Heart left ventricle (tissue), 16 donors: Measurements from ENCODE around the gene ALOX12. TPM values are rescaled to one million over a fixed set of nuclear protein-coding genes. Genes with fewer than 3 reads are reported as not detected.

Experiments used
- ATAC-seq, 4 donors: fragments of 200-7000 bp; cut with Tn5 transposase; one replicate each; pipeline ENCODE4 v1.9.1; 2020 to 2022; ENCODE audit warnings: moderate library complexity in 4 of 4, mild to moderate bottlenecking in 3 of 4, moderate number of reproducible peaks in 1 of 4
- DNase-seq, 5 donors: peaks; one replicate each; pipeline ENCODE4 v3.0.0-alpha.2; 2020
- H3K27ac ChIP-seq, 12 donors: fragments of 200-600 bp; sonication (generic) in 4 of 12; one replicate each; pipeline versions ENCODE4 v1.5.0 to v1.8.0; 2016 to 2022; ENCODE audit warnings: mild to moderate bottlenecking in 2 of 12
- H3K27me3 ChIP-seq, 9 donors: fragments of 200-600 bp; sonication (generic) in 2 of 9; one replicate each; pipeline versions ENCODE4 v1.5.1 to v1.8.0; 2016 to 2022; ENCODE audit warnings: mild to moderate bottlenecking in 3 of 9
- H3K36me3 ChIP-seq, 9 donors: fragments of 200-600 bp; sonication (generic) in 2 of 9; one replicate each; pipeline versions ENCODE4 v1.5.0 to v1.8.0; 2018 to 2022; ENCODE audit warnings: mild to moderate bottlenecking in 2 of 9
- H3K4me1 ChIP-seq, 12 donors: fragments of 200-600 bp; sonication (generic) in 4 of 12; one replicate each; pipeline versions ENCODE4 v1.5.0 to v1.8.0; 2016 to 2022; ENCODE audit warnings: mild to moderate bottlenecking in 3 of 12
- H3K4me3 ChIP-seq, 12 donors: fragments of 200-600 bp; sonication (generic) in 4 of 12; one replicate each; pipeline versions ENCODE4 v1.5.0 to v1.8.0; 2017 to 2022; ENCODE audit warnings: mild to moderate bottlenecking in 9 of 12, moderate library complexity in 4 of 12
- H3K9me3 ChIP-seq, 12 donors: fragments of 200-600 bp; sonication (generic) in 4 of 12; one replicate each; pipeline versions ENCODE4 v1.5.0 to v1.8.0; 2016 to 2022; ENCODE audit warnings: mild to moderate bottlenecking in 1 of 12
- CTCF ChIP-seq, 12 donors: fragments of 200-600 bp; sonication (generic) in 4 of 12; IDR thresholded peaks; one replicate each; pipeline versions ENCODE4 v1.5.0 to v1.8.0; 2018 to 2022; ENCODE audit warnings: antibody characterized with exemption in 12 of 12, mild to moderate bottlenecking in 5 of 12
- POLR2A ChIP-seq, 2 donors: fragments of 450-650 bp; IDR thresholded peaks; one replicate each; pipeline ENCODE4 v1.6.1; 2017; ENCODE audit warnings: antibody characterized with exemption in 2 of 2, mild to moderate bottlenecking in 2 of 2, moderate library complexity in 2 of 2
- WGBS, 4 donors: extraction: QIAGEN DNeasy Blood & Tissue Kit in 2 of 4; methylation state at CpG; one replicate each; pipeline versions ENCODE4 v1.1.5 to v1.1.7; 2013 to 2018; 5-methylcytosine and 5-hydroxymethylcytosine counted together
- intact Hi-C, 10 donors: fragments of 100-400 bp; cut with DNase I; formaldehyde crosslinking; loops; one replicate each; pipeline versions ENCODE4 v1.11.1 to v1.14.2; 2022
- polyA plus RNA-seq, 2 donors: library from polyadenylated mRNA; stranded (reverse); fragments of 200-250 nt; gene quantifications; one replicate each; pipeline ENCODE4 v1.2.3, GENCODE V29; 2013
- total RNA-seq, 9 donors: library from RNA; depleted of rRNA in 2 of 9; stranded (reverse); fragments of >200 nt in 2 of 9; fragmentation: NEBNext Ultra II Directional in 3 of 9; extraction: Animal tissue kit (Norgen Biotek cat#: 25700) in 3 of 9; gene quantifications; one replicate each; pipeline versions ENCODE4 v1.1.0 to v1.2.4, GENCODE V29; 2016 to 2023
- donor health status: ischemic (EF 13 %, LVEDD 7.1; RV severe dilation, severe dysfunction).
- donor health status: healthy with polysubstance abuse.
- donor health status: DM: no; HTN: yes; CAD: no.
- donor health status: DM: no; HTN: no; CAD: no.
- donor health status: ischemic (EF 25% LVEDD 6.9; RV normal size, moderate dysfunction).
- donor health status: ischemic (EF 25% LVEDD 5.7; RV mildly dilated, moderate dysfunction).
- donor health status: healthy.
- donor health status: DM: yes; HTN: yes; CAD: no.
- donor health status: ischemic (EF 35%, LVEDD 5.7; RV mildly dilated, moderate dysfunction).
- donor health status: nonischemic (EF 11% LVEDD 7.7; RV severe dilation, severe dysfunction).
- donor health status: DM: yes; HTN: yes; CAD: no.
- donor health status: PGD.
- donor health status: ischemic (EF 29% LVEDD 5.4; RV normal size, mild dysfunction).
- donor health status: nonischemic (EF 23%, LVEDD 6.1; RV moderate dilation, normal function).

Gene ALOX12
- total and polyA plus RNA-seq, 11 donors = 0.44 TPM; not detected in 10

GRCh38 chr17:7017827-7018200 lies 22.0 kb downstream of the ALOX12 start:
- peaks cover 18 to 88% (median 61%) of the 10 kb centered on the region in 12 donors for H3K4me1 ChIP-seq
- ATAC-seq (no peak), DNase-seq (peak in 1 of 5 donors; percentile 25)
- peaks cover 0 to 13% (median 0%) of the 10 kb centered on the region in 9 donors for H3K27me3 ChIP-seq
- peaks cover 0 to 17% (median 6%) of the 10 kb centered on the region in 9 donors for H3K36me3 ChIP-seq
- TF ChIP-seq CTCF (IDR thresholded peaks at IDR 0.05) = no peak
- TF ChIP-seq POLR2A (IDR thresholded peaks at IDR 0.05) = no peak
- intact Hi-C loops = loop anchor here in 2 of 10 donors (10.0 kb wide), 1 partner anchor 263 kb away; the partner anchor contains the start of gene XAF1 (in 2 of the 2)
- peak overlapping the region in 9 of 12 donors; percentile 57 to 97 (median 68) for H3K4me3 ChIP-seq
- H3K9me3 ChIP-seq = no peaks in the 10 kb centered on the region
- 63 to 84% (median 75%) methylated on average over 11 to 12 of the region's 12 CpGs for WGBS, 4 donors
- H3K27ac ChIP-seq = peak overlapping the region; percentile 85 to 99 (median 97)

DNA sequence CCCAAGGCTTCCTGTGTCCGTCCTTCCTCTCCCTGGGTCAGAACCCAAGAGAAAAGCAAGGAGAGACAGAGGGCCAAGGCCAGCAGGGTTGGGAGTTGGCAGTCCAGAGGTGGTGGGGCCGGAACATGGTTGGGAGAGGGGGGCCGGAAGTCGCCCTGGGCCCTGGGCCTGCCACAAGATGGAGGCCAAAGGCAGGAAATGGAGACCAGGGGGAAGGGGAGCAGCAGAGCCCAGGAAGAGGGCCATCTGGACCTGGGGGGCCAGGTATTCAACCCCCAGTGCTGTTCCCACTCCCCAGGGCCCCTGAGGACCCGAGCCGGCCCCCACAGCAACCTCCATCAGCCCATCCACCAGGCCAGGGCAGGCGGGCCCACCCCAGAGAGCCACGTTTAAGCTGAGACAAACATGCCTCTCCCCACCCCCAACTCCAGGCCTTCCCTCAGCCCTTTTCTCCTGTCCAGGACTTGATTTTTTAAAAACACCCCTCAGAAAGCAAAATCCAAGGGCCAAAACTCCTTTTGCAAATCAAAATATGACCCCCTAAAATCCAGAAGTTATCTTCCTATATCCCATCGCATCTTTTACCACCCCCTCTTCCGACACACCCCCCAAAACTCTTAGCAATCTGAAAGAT lies 22.6 kb downstream of the ALOX12 start:
- Histone ChIP-seq H3K4me3 (peak overlapping the region; percentile 28 to 97 (median 65)), H3K27me3 (peaks cover 0 to 19% (median 0%) of the 10 kb centered on the region in 9 donors), H3K4me1 (peaks cover 18 to 87% (median 58%) of the 10 kb centered on the region in 12 donors), H3K9me3 (no peaks in the 10 kb centered on the region), H3K27ac (peak overlapping the region; percentile 85 to 99 (median 97)), H3K36me3 (peaks cover 0 to 17% (median 6%) of the 10 kb centered on the region in 9 donors)
- intact Hi-C loops = loop anchor here in 2 of 10 donors (10.0 kb wide), 1 partner anchor 264 kb away; the partner anchor contains the start of gene XAF1 (in 2 of the 2)
- DNase-seq (peak; percentile 58 to 81 (median 69)), ATAC-seq (peak in 2 of 4 donors; percentile 2 to 8)
- TF ChIP-seq CTCF (IDR thresholded peaks at IDR 0.05) (no peak), POLR2A (IDR thresholded peaks at IDR 0.05) (peak in 1 of 2 donors; percentile 40)
- 57 to 68% (median 61%) methylated on average over 8 to 10 of the region's 10 CpGs for WGBS, 4 donors

DNA sequence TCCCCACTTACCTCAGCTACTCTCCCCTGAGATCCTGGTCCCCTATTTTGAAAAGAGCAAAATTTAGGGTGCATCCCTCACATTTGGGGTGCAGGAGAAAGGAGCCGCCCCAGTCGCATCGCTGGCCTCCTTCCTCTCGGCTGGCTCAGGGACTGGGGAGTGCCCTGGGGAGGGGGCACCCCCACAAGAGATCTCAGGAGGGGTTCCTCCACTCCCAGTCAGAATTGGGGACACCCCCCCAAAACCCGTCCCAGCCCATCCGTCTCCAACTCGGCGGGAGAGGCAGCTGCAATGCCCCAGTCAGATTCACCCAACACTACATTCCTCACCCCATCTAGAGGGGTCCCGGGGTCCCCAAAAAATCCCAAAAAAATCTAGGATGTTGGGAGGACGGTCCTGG lies 23.5 kb downstream of the ALOX12 start:
- intact Hi-C loops = loop anchor here in 2 of 10 donors (10.0 kb wide), 1 partner anchor 265 kb away; the partner anchor contains the start of gene XAF1 (in 2 of the 2)
- peaks cover 17 to 82% (median 52%) of the 10 kb centered on the region in 12 donors for H3K4me1 ChIP-seq
- H3K27ac ChIP-seq = peak overlapping the region; percentile 85 to 99 (median 97)
- WGBS, 4 donors = 19 to 34% (median 25%) methylated on average over 10 of the region's 10 CpGs
- ATAC-seq = no peak
- peak overlapping the region; percentile 28 to 97 (median 65) for H3K4me3 ChIP-seq
- peaks cover 0 to 24% (median 0%) of the 10 kb centered on the region in 9 donors for H3K27me3 ChIP-seq
- H3K36me3 ChIP-seq = peaks cover 0 to 17% (median 6%) of the 10 kb centered on the region in 9 donors
- TF ChIP-seq CTCF (IDR thresholded peaks at IDR 0.05) = no peak
- no peak for TF ChIP-seq POLR2A (IDR thresholded peaks at IDR 0.05)
- peak in 1 of 5 donors; percentile 25 for DNase-seq
- no peaks in the 10 kb centered on the region for H3K9me3 ChIP-seq
